HCT116 (cell line): ENCODE results near the gene TTLL5. TPM values are rescaled to one million over a fixed set of nuclear protein-coding genes. Genes with fewer than 3 reads are reported as not detected.

Experiments used
- ATAC-seq: fragments of 200-7000 bp; cut with Tn5 transposase; 2 replicates; pipeline ENCODE4 v1.9.1; 2020; ENCODE audit warnings: mild to moderate bottlenecking, moderate library complexity
- BruUV-seq: library from RNA; stranded (reverse); fragments of 400-500 nt; replicated peaks from 2 replicates; lab custom pipeline; 2021; lab: Mats Ljungman, UMichigan
- CTCF ChIA-PET: fragments of 300-600 bp; sonication (Branson Sonifier 250); formaldehyde crosslinking; loops from one replicate; lab custom pipeline; 2021; ENCODE audit warnings: antibody characterized with exemption; lab: Charles Lee
- POLR2A ChIA-PET: fragments of 300-600, 350-600 bp; sonication (Branson Sonifier 250); formaldehyde crosslinking; loops from one replicate; lab custom pipeline; 2021; ENCODE audit warnings: antibody characterized with exemption; lab: Charles Lee
- RAD21 ChIA-PET, 2 experiments: fragments of 300-600 bp; sonication (Branson Sonifier 250); formaldehyde crosslinking; loops; one replicate each; lab custom pipeline; 2023; ENCODE audit warnings: low total read pairs in 2 of 2; ENCODE audit not compliant: uncharacterized antibody in 2 of 2, unreplicated experiment in 2 of 2, low non-redundant PET in 1 of 2; lab: Charles Lee
- DNase-seq: peaks from one replicate; pipeline ENCODE4 v3.0.0-alpha.2; 2010; ENCODE audit warnings: low read depth, low spot score
- H2AFZ ChIP-seq: fragments of 200-600 bp; shearing (Covaris generic), sonication (generic); 2 replicates; pipeline ENCODE4 v1.6.1; 2017; ENCODE audit warnings: low read depth, mixed run types, mixed read lengths, antibody characterized with exemption, low read length; ENCODE audit not compliant: poor library complexity, severe bottlenecking
- H3K27ac ChIP-seq: 2 replicates; pipeline ENCODE4 v1.5.1; 2012; ENCODE audit warnings: low read depth, low read length
- H3K27me3 ChIP-seq: fragments of 200-600 bp; sonication (generic); 2 replicates; pipeline ENCODE4 v1.6.1; 2016; ENCODE audit warnings: mixed run types, low read length, mixed read lengths; ENCODE audit not compliant: insufficient read depth
- H3K36me3 ChIP-seq, 2 experiments: fragments of 200-500 bp in 1 of 2; fragments of 200-600 bp in 1 of 2; sonication (Bioruptor generic) in 1 of 2; sonication (generic) in 1 of 2; 2 replicates each; pipeline versions ENCODE4 v1.5.1 to v1.6.1; 2014 to 2016; ENCODE audit warnings: low read length in 2 of 2, inconsistent platforms in 1 of 2, mixed read lengths in 1 of 2, mixed run types in 1 of 2; ENCODE audit not compliant: insufficient read depth in 2 of 2, control insufficient read depth in 1 of 2
- H3K4me1 ChIP-seq, 2 experiments: fragments of 200-600 bp in 1 of 2; sonication (generic) in 1 of 2; 2 replicates each; pipeline versions ENCODE4 v1.5.1 to v1.6.1; 2012 to 2017; ENCODE audit warnings: low read length in 2 of 2, inconsistent platforms in 1 of 2, mild to moderate bottlenecking in 1 of 2, mixed read lengths in 1 of 2, mixed run types in 1 of 2, moderate library complexity in 1 of 2; ENCODE audit not compliant: insufficient read depth in 2 of 2, control insufficient read depth in 1 of 2
- H3K4me2 ChIP-seq: fragments of 200-600 bp; sonication (generic); 2 replicates; pipeline ENCODE4 v1.6.1; 2017; ENCODE audit warnings: mixed run types, low read length, mixed read lengths
- H3K4me3 ChIP-seq, 2 experiments: fragments of 200-600 bp in 1 of 2; sonication (generic) in 1 of 2; replicated peaks in 1 of 2; 2 replicates each; pipeline ENCODE4 v1.5.1; 2011 to 2016; ENCODE audit warnings: low read length in 2 of 2, control low read depth in 1 of 2, low read depth in 1 of 2, mild to moderate bottlenecking in 1 of 2, mixed read lengths in 1 of 2, mixed run types in 1 of 2
- H3K79me2 ChIP-seq: fragments of 200-600 bp; sonication (generic); 2 replicates; pipeline ENCODE4 v1.6.1; 2017; ENCODE audit warnings: mild to moderate bottlenecking, mixed run types, low read length, moderate library complexity, mixed read lengths; ENCODE audit not compliant: insufficient read depth
- H3K9ac ChIP-seq: fragments of 200-600 bp; sonication (generic); 2 replicates; pipeline ENCODE4 v1.6.1; 2016; ENCODE audit warnings: low read length, mixed read lengths
- H3K9me2 ChIP-seq: fragments of 200-600 bp; sonication (generic), shearing (Covaris generic); 2 replicates; pipeline ENCODE4 v1.6.1; 2017; ENCODE audit warnings: mixed run types, mild to moderate bottlenecking, moderate library complexity; ENCODE audit not compliant: insufficient read depth
- H3K9me3 ChIP-seq, 2 experiments: fragments of 200-500 bp in 1 of 2; fragments of 200-600 bp in 1 of 2; sonication (Bioruptor generic) in 1 of 2; sonication (generic) in 1 of 2; 2 replicates each; pipeline ENCODE4 v1.6.1; 2014 to 2017; ENCODE audit warnings: low read length in 2 of 2, mixed read lengths in 2 of 2, inconsistent platforms in 1 of 2, low read depth in 1 of 2, mild to moderate bottlenecking in 1 of 2, mixed run types in 1 of 2, moderate library complexity in 1 of 2; ENCODE audit not compliant: control insufficient read depth in 1 of 2, insufficient read depth in 1 of 2
- H4K20me1 ChIP-seq: fragments of 200-600 bp; sonication (generic), shearing (Covaris generic); 2 replicates; pipeline ENCODE4 v1.6.1; 2017; ENCODE audit warnings: mixed run types, mild to moderate bottlenecking, moderate library complexity; ENCODE audit not compliant: insufficient read depth
- CTCF ChIP-seq, 3 experiments: fragments of 200-600 bp in 1 of 3; sonication (generic) in 1 of 3; IDR thresholded peaks in 2 of 3; conservative IDR thresholded peaks in 1 of 3; 2 replicates each; pipeline ENCODE4 v1.5.1; 2012 to 2017; ENCODE audit warnings: low read depth in 2 of 3, low read length in 2 of 3, antibody characterized with exemption in 1 of 3, borderline replicate concordance in 1 of 3, control low read depth in 1 of 3, mild to moderate bottlenecking in 1 of 3, mixed read lengths in 1 of 3, mixed run types in 1 of 3, moderate library complexity in 1 of 3; ENCODE audit not compliant: insufficient read depth in 1 of 3
- EGR1 ChIP-seq: IDR thresholded peaks from 2 replicates; pipeline ENCODE4 v1.6.1; 2012; ENCODE audit warnings: low read depth
- ELF1 ChIP-seq: IDR thresholded peaks from 2 replicates; pipeline ENCODE4 v1.6.1; 2012; ENCODE audit warnings: low read depth, borderline replicate concordance
- EZH2 ChIP-seq: fragments of 200-600 bp; sonication (generic); IDR thresholded peaks from 2 replicates; pipeline ENCODE4 v1.6.1; 2017; ENCODE audit warnings: antibody characterized with exemption, mixed run types
- EZH2phosphoT487 ChIP-seq: fragments of 200-600 bp; IDR thresholded peaks from 2 replicates; pipeline ENCODE4 v1.6.1; 2018; ENCODE audit warnings: antibody characterized with exemption, borderline replicate concordance
- FOSL1 ChIP-seq: IDR thresholded peaks from 2 replicates; pipeline ENCODE4 v1.6.1; 2012; ENCODE audit warnings: low read depth
- POLR2A ChIP-seq: IDR thresholded peaks from 2 replicates; pipeline ENCODE4 v1.7.0; 2011; ENCODE audit warnings: borderline replicate concordance; ENCODE audit not compliant: insufficient read depth, insufficient read length; ENCODE audit errors: extremely low read depth
- POLR2AphosphoS5 ChIP-seq: IDR thresholded peaks from 2 replicates; pipeline ENCODE4 v1.6.1; 2011; ENCODE audit warnings: mild to moderate bottlenecking, low read depth, low read length, moderate library complexity
- SP1 ChIP-seq: IDR thresholded peaks from 2 replicates; pipeline ENCODE4 v1.6.1; 2012; ENCODE audit warnings: low read depth
- SRF ChIP-seq: IDR thresholded peaks from 2 replicates; pipeline ENCODE4 v1.6.1; 2012; ENCODE audit warnings: low read depth
- TCF7L2 ChIP-seq: IDR thresholded peaks from 2 replicates; pipeline ENCODE4 v1.7.0; 2011; ENCODE audit warnings: borderline replicate concordance, inconsistent platforms; ENCODE audit not compliant: insufficient read depth, insufficient read length; ENCODE audit errors: extremely low read depth
- ZBTB33 ChIP-seq: IDR thresholded peaks from 2 replicates; pipeline ENCODE4 v1.6.1; 2011; ENCODE audit warnings: mild to moderate bottlenecking, low read length, moderate library complexity; ENCODE audit not compliant: insufficient replicate concordance; ENCODE audit errors: extremely low read depth
- ZNF274 ChIP-seq: fragments of 200-500 bp; sonication (Bioruptor generic); IDR thresholded peaks from 2 replicates; pipeline ENCODE4 v1.6.1; 2014; ENCODE audit warnings: mild to moderate bottlenecking, low read depth, low read length, inconsistent platforms
- intact Hi-C: fragments of 100-400 bp; cut with micrococcal nuclease; formaldehyde crosslinking; loops from 2 replicates; pipeline ENCODE4 v1.10.0; 2022
- total RNA-seq: library from RNA; stranded (reverse); gene quantifications from one replicate; pipeline ENCODE4 v1.2.1, GENCODE V29; 2021; ENCODE audit not compliant: unreplicated experiment

The TTLL5 gene
- total RNA-seq, 1 experiment from 2014 or later, result 26.2 TPM

GRCh38 chr14:75784314-75784686 lies 123.3 kb downstream of the TTLL5 start:
- Histone ChIP-seq H3K4me3 (no peak overlapping the region), H3K9me2 (no peaks in the 10 kb centered on the region), H3K79me2 (no peaks in the 10 kb centered on the region), H3K27ac (no peak overlapping the region), H2AFZ (no peak overlapping the region), H4K20me1 (no peaks in the 10 kb centered on the region), H3K4me1 (no peaks in the 10 kb centered on the region), H3K9ac (no peak overlapping the region), H3K27me3 (no peaks in the 10 kb centered on the region), H3K4me2 (no peak overlapping the region), H3K36me3 (0 out of 4 replicates have a peak, but pooled peaks cover 0 to 4% of the 10 kb centered on the region in 2 experiments), H3K9me3 (no peaks in the 10 kb centered on the region)
- no peak for TF ChIP-seq POLR2A
- TF ChIP-seq SP1, result no peak
- no peak for TF ChIP-seq EZH2phosphoT487
- no peak for TF ChIP-seq ZBTB33
- no peak for TF ChIP-seq EZH2
- TF ChIP-seq ELF1, result no peak
- no peak for TF ChIP-seq EGR1
- no peak for TF ChIP-seq FOSL1
- no peak for TF ChIP-seq POLR2AphosphoS5
- no peak for TF ChIP-seq TCF7L2
- TF ChIP-seq SRF, result no peak
- TF ChIP-seq CTCF (IDR thresholded peaks at IDR 0.05 in 2 of 3, conservative IDR thresholded peaks at IDR 0.05 in 1 of 3; ENCODE audit: borderline replicate concordance in 1 of 3, insufficient read depth in 1 of 3, low read depth in 2 of 3, low read length in 2 of 3), result no peak
- no peak for TF ChIP-seq ZNF274
- ChIA-PET CTCF (no interaction called here), RAD21 (no interaction called here), POLR2A (no interaction called here)
- BruUV-seq, result no TSS peak
- intact Hi-C loops, result no loop called here
- DNase-seq (no peak), ATAC-seq (no peak)
